Transverse colon (tissue), 3 donors: ENCODE data around the gene SELPLG.

Experiments used
- CTCF ChIP-seq, 5 experiments: fragments of 200-600 bp in 3 of 5; fragments of 450-650 bp in 2 of 5; sonication (generic) in 3 of 5; IDR thresholded peaks; 1 replicate in 2 of 5; 2 replicates in 3 of 5; pipeline ENCODE4 v1.5.1; 2016 to 2017; ENCODE audit warnings: antibody characterized with exemption in 5 of 5, inconsistent platforms in 3 of 5, mild to moderate bottlenecking in 2 of 5, moderate library complexity in 1 of 5
- POLR2A ChIP-seq: fragments of 450-650 bp; IDR thresholded peaks from one replicate; pipeline ENCODE4 v1.6.1; 2016; ENCODE audit warnings: antibody characterized with exemption, mild to moderate bottlenecking, moderate library complexity

GRCh38 chr12:108676707-108677106 is 43.0 kb upstream of the SELPLG start:
- TF ChIP-seq POLR2A = no peak
- TF ChIP-seq CTCF (IDR thresholded peaks at IDR 0.05) = no peak
